Mesenchymal stem cell (in vitro differentiated cells and primary cell): ENCODE results near the gene AOPEP.

ENCODE experiments used
- DNase-seq: peaks from one replicate; pipeline ENCODE4 v3.0.0-alpha.2; 2013
- H2AFZ ChIP-seq: one replicate; pipeline ENCODE4 v1.6.1; 2013; ENCODE audit warnings: low read depth, mild to moderate bottlenecking, control low read depth, inconsistent platforms, low read length, moderate library complexity
- H2AK5ac ChIP-seq: 2 replicates; pipeline ENCODE4 v1.6.1; 2013; ENCODE audit warnings: low read length, moderate library complexity, mild to moderate bottlenecking, inconsistent platforms; ENCODE audit not compliant: severe bottlenecking
- H2BK120ac ChIP-seq: one replicate; pipeline ENCODE4 v1.6.1; 2013; ENCODE audit warnings: low read depth, mild to moderate bottlenecking, inconsistent platforms, low read length, moderate library complexity
- H2BK12ac ChIP-seq, 2 experiments: one replicate each; pipeline ENCODE4 v1.6.1; 2013; ENCODE audit warnings: inconsistent platforms in 2 of 2, low read length in 2 of 2, mild to moderate bottlenecking in 2 of 2, moderate library complexity in 2 of 2, control low read depth in 1 of 2
- H2BK15ac ChIP-seq: one replicate; pipeline ENCODE4 v1.6.1; 2013; ENCODE audit warnings: mild to moderate bottlenecking, low read depth, inconsistent platforms; ENCODE audit not compliant: poor library complexity, severe bottlenecking
- H2BK5ac ChIP-seq: 2 replicates; pipeline ENCODE4 v1.6.1; 2013; ENCODE audit warnings: low read depth, mild to moderate bottlenecking, low read length, control low read depth, inconsistent platforms; ENCODE audit not compliant: poor library complexity, severe bottlenecking
- H3K14ac ChIP-seq, 2 experiments: one replicate each; pipeline ENCODE4 v1.6.1; 2013; ENCODE audit warnings: inconsistent platforms in 2 of 2, low read length in 2 of 2, control low read depth in 1 of 2, mild to moderate bottlenecking in 1 of 2, moderate library complexity in 1 of 2
- H3K18ac ChIP-seq, 2 experiments: one replicate each; pipeline ENCODE4 v1.6.1; 2013; ENCODE audit warnings: inconsistent platforms in 2 of 2, low read length in 2 of 2, control low read depth in 1 of 2, low read depth in 1 of 2, mild to moderate bottlenecking in 1 of 2
- H3K23ac ChIP-seq, 2 experiments: one replicate each; pipeline ENCODE4 v1.6.1; 2013; ENCODE audit warnings: inconsistent platforms in 2 of 2, low read length in 2 of 2, mild to moderate bottlenecking in 2 of 2, moderate library complexity in 2 of 2, control low read depth in 1 of 2
- H3K27ac ChIP-seq: 2 replicates; pipeline ENCODE4 v1.5.1; 2013; ENCODE audit warnings: mild to moderate bottlenecking, moderate library complexity, low read length, control low read depth, inconsistent platforms; ENCODE audit not compliant: poor library complexity, severe bottlenecking
- H3K27me3 ChIP-seq, 2 experiments: 2 replicates each; pipeline versions ENCODE4 v1.6.1 to v1.7.0; 2013; ENCODE audit warnings: low read length in 2 of 2, mild to moderate bottlenecking in 2 of 2, moderate library complexity in 2 of 2, control low read depth in 1 of 2, inconsistent platforms in 1 of 2; ENCODE audit not compliant: control insufficient read depth in 1 of 2, insufficient read depth in 1 of 2
- H3K36me3 ChIP-seq, 2 experiments: 2 replicates each; pipeline versions ENCODE4 v1.6.1 to v1.7.0; 2013; ENCODE audit warnings: low read length in 2 of 2, control low read depth in 1 of 2, inconsistent platforms in 1 of 2, low read depth in 1 of 2, mild to moderate bottlenecking in 1 of 2; ENCODE audit not compliant: insufficient read depth in 2 of 2, control insufficient read depth in 1 of 2
- H3K4ac ChIP-seq, 2 experiments: one replicate each; pipeline ENCODE4 v1.6.1; 2013; ENCODE audit warnings: inconsistent platforms in 2 of 2, low read length in 2 of 2, mild to moderate bottlenecking in 2 of 2, moderate library complexity in 2 of 2, control low read depth in 1 of 2, low read depth in 1 of 2
- H3K4me1 ChIP-seq: 2 replicates; pipeline ENCODE4 v1.6.1; 2013; ENCODE audit warnings: low read depth, low read length, control low read depth; ENCODE audit not compliant: control insufficient read depth, insufficient read depth
- H3K4me2 ChIP-seq: 2 replicates; pipeline ENCODE4 v1.6.1; 2013; ENCODE audit warnings: low read length, mild to moderate bottlenecking, inconsistent platforms; ENCODE audit not compliant: poor library complexity, severe bottlenecking
- H3K4me3 ChIP-seq, 2 experiments: 2 replicates each; pipeline versions ENCODE4 v1.5.1 to v1.7.0; 2013; ENCODE audit warnings: low read length in 2 of 2, mild to moderate bottlenecking in 2 of 2, control low read depth in 1 of 2, low read depth in 1 of 2; ENCODE audit not compliant: insufficient read depth in 1 of 2
- H3K79me1 ChIP-seq: replicated peaks from 2 replicates; pipeline ENCODE4 v1.6.1; 2013; ENCODE audit warnings: mild to moderate bottlenecking, control low read depth, low read length, inconsistent platforms; ENCODE audit not compliant: poor library complexity, severe bottlenecking
- H3K9ac ChIP-seq: 2 replicates; pipeline ENCODE4 v1.7.0; 2013; ENCODE audit warnings: mild to moderate bottlenecking, low read length, moderate library complexity
- H3K9me3 ChIP-seq: 2 replicates; pipeline ENCODE4 v1.7.0; 2013; ENCODE audit warnings: mild to moderate bottlenecking, low read length; ENCODE audit not compliant: control insufficient read depth
- H4K8ac ChIP-seq: one replicate; pipeline ENCODE4 v1.6.1; 2013; ENCODE audit warnings: inconsistent platforms, mild to moderate bottlenecking, low read length, moderate library complexity
- H4K91ac ChIP-seq: one replicate; pipeline ENCODE4 v1.6.1; 2013; ENCODE audit warnings: mild to moderate bottlenecking, low read length, inconsistent platforms
- WGBS: methylation state at CpG from one replicate; pipeline ENCODE4 v1.1.7; 2013; ENCODE audit warnings: mixed read lengths; 5-methylcytosine and 5-hydroxymethylcytosine counted together

The AOPEP gene

DNA sequence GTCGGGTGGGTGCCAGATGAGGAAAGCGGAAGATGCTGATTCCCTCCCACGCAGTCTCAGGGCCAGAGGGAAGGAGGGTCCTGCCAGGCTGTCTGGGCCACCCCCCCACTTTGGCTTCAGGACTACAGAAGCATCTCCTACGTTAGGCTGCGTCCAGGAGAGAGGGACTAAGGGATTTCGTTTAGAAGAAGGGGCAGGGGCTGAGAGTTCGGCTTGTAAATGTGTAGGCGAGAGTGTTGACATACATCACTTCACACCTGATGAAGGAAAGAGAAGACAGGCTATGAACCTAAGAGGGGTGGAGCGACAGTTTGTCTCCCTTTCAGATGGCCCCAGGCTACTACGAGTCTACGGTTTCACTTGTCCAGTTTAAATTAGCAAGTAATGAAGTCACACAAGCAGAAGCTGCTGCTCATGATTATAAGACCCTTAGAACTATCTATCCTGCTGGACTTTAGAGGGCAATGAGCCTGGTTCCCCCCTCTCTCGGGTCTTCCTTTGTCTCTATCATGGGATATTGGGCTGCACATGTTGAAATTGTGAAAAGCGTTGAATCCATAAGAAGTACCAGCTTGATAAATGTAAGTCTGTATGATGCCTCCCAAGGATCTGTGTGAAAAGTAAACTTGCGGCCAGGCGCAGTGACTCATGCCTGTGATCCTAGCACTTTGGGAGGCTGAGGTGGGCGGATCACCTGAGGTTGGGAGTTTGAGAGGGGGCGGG lies 193.0 kb downstream of the AOPEP start:
- Histone ChIP-seq H3K4me3 (peak overlapping the region in 1 of 2 experiments; percentile 31), H3K9ac (peak overlapping the region; percentile 33), H4K8ac (peak overlapping the region; percentile 66), H2BK5ac (peak overlapping the region; percentile 76), H2BK15ac (no peak overlapping the region), H3K4me1 (peaks cover 38% of the 10 kb centered on the region), H3K27ac (peak overlapping the region; percentile 74), H2AFZ (no peak overlapping the region), H3K23ac (peak overlapping the region in 1 of 2 experiments; percentile 53), H2AK5ac (peak overlapping the region; percentile 99), H2BK12ac (peak overlapping the region; percentile 85 to 100), H2BK120ac (peak overlapping the region; percentile 75), H3K9me3 (no peaks in the 10 kb centered on the region), H4K91ac (peak overlapping the region; percentile 90), H3K79me1 (peaks cover 16% of the 10 kb centered on the region), H3K14ac (peak overlapping the region in 1 of 2 experiments; percentile 99), H3K4me2 (no peak overlapping the region), H3K4ac (peak overlapping the region; percentile 84 to 87), H3K27me3 (no peaks in the 10 kb centered on the region), H3K18ac (peak overlapping the region; percentile 73 to 88), H3K36me3 (peaks cover 0 to 2% of the 10 kb centered on the region in 2 experiments)
- DNase-seq: peak; percentile 81
- 65% methylated on average over 15 of the region's 17 CpGs for WGBS

DNA sequence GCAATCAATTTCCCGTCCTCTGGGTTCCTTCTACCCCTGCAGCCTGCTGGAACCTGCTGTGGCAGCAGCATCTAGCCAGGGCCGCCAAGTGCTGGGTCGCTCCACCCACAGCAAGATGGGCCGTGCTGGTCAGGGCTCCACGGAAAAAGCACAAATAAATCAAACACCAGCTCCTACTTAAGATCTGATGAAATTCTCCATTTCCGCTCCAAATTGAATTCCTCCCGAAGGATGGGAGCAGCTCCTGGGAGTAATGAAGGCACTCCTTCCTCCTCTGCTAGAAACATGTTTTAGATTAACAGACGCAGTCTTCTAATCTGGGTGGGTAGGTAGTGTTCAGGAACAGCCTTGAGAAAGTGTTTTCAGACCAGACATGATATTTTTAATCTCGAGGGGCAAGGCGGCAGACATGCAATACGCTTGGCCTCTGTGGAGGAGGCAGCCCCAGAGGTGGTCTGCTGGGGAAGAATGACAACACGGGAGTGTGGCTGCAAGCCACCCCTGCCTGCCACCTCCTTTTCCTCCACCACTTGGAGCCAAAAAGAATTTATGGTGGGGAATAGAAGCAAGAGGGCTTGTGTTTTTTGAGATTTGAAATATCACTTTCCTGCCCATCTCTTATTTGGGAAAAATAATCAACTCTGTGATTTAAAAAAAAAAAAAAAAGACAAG lies 194.1 kb downstream of the AOPEP start:
- Histone ChIP-seq H3K36me3 (peaks cover 0 to 3% of the 10 kb centered on the region in 2 experiments), H3K4me2 (no peak overlapping the region), H3K79me1 (peaks cover 15% of the 10 kb centered on the region), H3K23ac (no peak overlapping the region), H2AK5ac (peak overlapping the region; percentile 99), H3K9me3 (no peaks in the 10 kb centered on the region), H3K9ac (peak overlapping the region; percentile 80), H4K91ac (peak overlapping the region; percentile 92), H3K14ac (no peak overlapping the region), H4K8ac (peak overlapping the region; percentile 87), H3K4me1 (peaks cover 31% of the 10 kb centered on the region), H3K27ac (peak overlapping the region; percentile 100), H2AFZ (no peak overlapping the region), H2BK5ac (peak overlapping the region; percentile 100), H2BK120ac (peak overlapping the region; percentile 96), H2BK12ac (peak overlapping the region; percentile 88 to 98), H2BK15ac (peak overlapping the region; percentile 54), H3K27me3 (no peaks in the 10 kb centered on the region), H3K4me3 (peak overlapping the region in 1 of 2 experiments; percentile 66), H3K18ac (peak overlapping the region; percentile 64 to 92), H3K4ac (peak overlapping the region; percentile 80 to 86)
- DNase-seq: peak; percentile 82
- WGBS: 39% methylated on average over 10 of the region's 12 CpGs

DNA sequence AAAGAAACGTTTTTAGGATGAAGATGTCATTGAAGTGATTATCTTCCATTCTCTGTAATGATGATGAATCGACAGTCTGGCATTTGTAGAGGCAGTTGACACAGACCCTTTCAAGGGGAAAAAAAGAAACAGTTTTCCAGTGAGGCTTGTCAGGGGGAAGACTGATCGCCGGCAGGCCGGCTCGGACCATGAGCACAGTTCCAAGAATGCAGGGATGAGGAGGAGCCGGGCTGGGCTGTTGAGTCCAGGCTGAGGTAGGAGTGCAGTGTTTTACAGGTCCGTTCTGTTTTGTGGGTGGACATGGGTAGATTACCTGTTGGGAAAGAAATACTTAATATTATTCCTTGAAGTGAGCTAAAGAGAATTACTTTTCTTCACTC lies 194.6 kb downstream of the AOPEP start:
- peak overlapping the region; percentile 100 for H3K27ac ChIP-seq

DNA sequence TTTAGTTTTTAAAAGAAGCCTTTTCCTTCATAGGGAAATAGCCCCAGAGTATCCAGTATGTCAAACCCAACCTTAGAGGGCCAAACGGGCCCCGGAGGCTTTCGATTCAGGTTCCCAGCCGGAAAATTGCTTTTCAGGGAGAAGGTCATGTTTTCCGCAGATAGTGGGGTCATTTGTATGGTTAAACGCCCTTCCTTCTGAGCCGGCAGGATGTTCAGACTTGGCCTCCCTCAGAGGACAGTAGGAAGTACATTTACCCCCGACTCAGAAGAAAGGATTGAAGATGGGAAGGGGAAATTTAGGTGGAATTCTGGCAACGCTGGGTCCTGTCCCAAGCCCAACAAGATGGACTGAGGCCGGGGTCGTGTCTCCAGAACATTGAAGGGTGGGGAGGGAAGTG lies 195.2 kb downstream of the AOPEP start:
- Histone ChIP-seq H3K4ac (peak overlapping the region; percentile 82 to 94), H4K8ac (peak overlapping the region; percentile 83), H3K18ac (peak overlapping the region; percentile 74 to 86), H3K9ac (peak overlapping the region; percentile 80), H4K91ac (peak overlapping the region; percentile 88), H3K4me1 (peaks cover 33% of the 10 kb centered on the region), H3K27ac (peak overlapping the region; percentile 100), H2BK5ac (peak overlapping the region; percentile 99), H3K79me1 (peaks cover 23% of the 10 kb centered on the region), H2BK120ac (peak overlapping the region; percentile 98), H3K23ac (peak overlapping the region in 1 of 2 experiments; percentile 76), H3K27me3 (no peaks in the 10 kb centered on the region), H2BK12ac (peak overlapping the region; percentile 92 to 94), H3K9me3 (no peaks in the 10 kb centered on the region), H3K14ac (peak overlapping the region; percentile 5 to 44), H3K4me3 (no peak overlapping the region), H2AK5ac (peak overlapping the region; percentile 99), H2AFZ (no peak overlapping the region), H3K4me2 (peak overlapping the region; percentile 49), H3K36me3 (peaks cover 0 to 14% of the 10 kb centered on the region in 2 experiments), H2BK15ac (no peak overlapping the region)
- WGBS: 30% methylated on average over 11 of the region's 11 CpGs
- no peak for DNase-seq

More for the DNA sequence above, 194.6 kb downstream of the AOPEP start:
- H2BK15ac ChIP-seq: no peak overlapping the region
- peak overlapping the region in 1 of 2 experiments; percentile 66 for H3K4me3 ChIP-seq
- peaks cover 18% of the 10 kb centered on the region for H3K79me1 ChIP-seq
- peak; percentile 83 for DNase-seq
- peak overlapping the region in 1 of 2 experiments; percentile 37 for H2BK12ac ChIP-seq
- WGBS: 0% methylated on average over 6 of the region's 8 CpGs
- H2BK120ac ChIP-seq: no peak overlapping the region
- peaks cover 0 to 8% of the 10 kb centered on the region in 2 experiments for H3K36me3 ChIP-seq
- H3K18ac ChIP-seq: peak overlapping the region in 1 of 2 experiments; percentile 74
- H3K4ac ChIP-seq: no peak overlapping the region
- H3K4me2 ChIP-seq: no peak overlapping the region
- no peak overlapping the region for H2AFZ ChIP-seq
- peaks cover 31% of the 10 kb centered on the region for H3K4me1 ChIP-seq
- H4K91ac ChIP-seq: no peak overlapping the region
- no peaks in the 10 kb centered on the region for H3K27me3 ChIP-seq
- peak overlapping the region; percentile 80 for H3K9ac ChIP-seq
- peak overlapping the region; percentile 40 for H2BK5ac ChIP-seq
- no peaks in the 10 kb centered on the region for H3K9me3 ChIP-seq
- H3K23ac ChIP-seq: no peak overlapping the region
- H2AK5ac ChIP-seq: no peak overlapping the region
- no peak overlapping the region for H4K8ac ChIP-seq
- H3K14ac ChIP-seq: no peak overlapping the region
